ENCODE measurements around the gene TK2. TPM values are rescaled to one million over a fixed set of nuclear protein-coding genes. Genes with fewer than 3 reads are reported as not detected.
A peak's percentile ranks its signal among the peaks of the same experiment; 100 is the strongest.

TK2 gene
- total and polyA plus RNA-seq, 9 of the 15 experiments (the other 6 are each of a cell fraction or from before 2014, with no cell fraction given), result 1.1 to 10.2 (median 5.3) TPM

DNA sequence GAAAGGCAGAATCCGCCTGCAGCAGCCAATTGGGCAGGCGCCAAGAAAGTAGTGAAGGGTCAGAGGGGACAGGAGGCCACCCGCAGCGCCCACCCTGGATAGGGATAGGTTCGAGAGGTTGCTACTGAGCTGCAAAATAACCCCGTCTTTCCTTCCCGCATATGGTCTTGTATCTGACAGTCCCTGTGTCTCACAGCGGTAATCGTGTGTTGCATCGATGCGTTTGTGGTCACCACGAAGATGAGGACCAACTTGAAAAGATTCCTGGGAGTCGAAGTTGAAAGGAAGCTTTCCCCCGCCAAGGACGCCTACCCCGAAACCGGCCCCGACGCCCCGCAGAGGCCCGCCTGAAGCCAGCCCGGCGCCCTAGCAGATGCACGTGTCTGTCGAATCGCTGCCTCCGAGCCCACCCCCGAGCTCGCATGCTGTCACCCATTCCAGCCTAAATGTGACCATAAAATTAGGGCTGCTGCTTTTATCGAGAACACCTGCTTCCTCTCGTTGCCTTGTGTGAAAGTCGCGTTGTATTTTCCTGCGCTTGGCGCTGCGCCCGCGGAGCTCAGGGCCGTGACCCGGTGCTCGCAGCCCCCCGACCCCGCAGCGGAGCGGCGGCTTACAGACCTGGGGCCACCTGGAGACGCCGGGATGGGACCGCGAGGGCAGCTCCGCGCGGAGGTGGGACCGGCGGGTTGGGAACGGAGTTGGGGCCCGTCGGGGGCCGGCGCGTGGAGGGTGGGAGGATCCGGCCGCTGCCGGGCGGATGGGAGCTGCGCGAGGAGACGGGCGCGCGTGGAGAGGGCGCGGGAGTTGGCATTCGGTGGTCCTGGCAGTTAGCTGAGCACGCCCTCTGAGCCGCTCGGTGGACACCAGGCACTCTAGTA, 29.0 kb upstream of the TK2 start, which contains the start of gene CMTM2:
TSS of gene CMTM2 (plus strand) at position 813 of the 881 bp plus-strand sequence. CDS start 145 bp downstream, outside the sequence.
- no peaks in the 10 kb centered on the region for H3K9me1 ChIP-seq (ENCODE audit: control insufficient read depth, insufficient read depth, low read length)
- in situ Hi-C loops (cut with MboI), result no loop called here
- no peak within 1 kb of the TSS for H3K27ac ChIP-seq (ENCODE audit: extremely low read depth, low read depth, low read length)
- no peak for TF ChIP-seq JUN (IDR thresholded peaks at IDR 0.05; ENCODE audit: borderline replicate concordance, low read depth, low read length)
- no peak for TF ChIP-seq JUN (CRISPR knock-in tag; IDR thresholded peaks at IDR 0.05; ENCODE audit: borderline replicate concordance)
- peak; percentile 18; the same call in 1 of the 2 replicates for TF ChIP-seq NFIC (IDR thresholded peaks at IDR 0.05)
- WGBS (ENCODE audit: insufficient coverage, low coverage, missing lambda C conversion rate), result 51% methylated on average over 52 of the region's 77 CpGs
- ATAC-seq (no peak), DNase-seq (ENCODE audit: extremely low read depth in 1 of 4, low spot score in 3 of 4) (no peak), FAIRE-seq (no peak)
- H3K79me2 ChIP-seq (ENCODE audit: control insufficient read depth, insufficient read depth, low read length), result no peaks in the 10 kb centered on the region
- peaks cover 4 to 16% of the 10 kb centered on the region in 2 experiments; a peak in 4 of 5 replicates for H3K27me3 ChIP-seq (ENCODE audit: control insufficient read depth in 2 of 2, insufficient read depth in 2 of 2, low read length in 2 of 2)
- BruUV-seq (replicated peaks), result no TSS peak
- no peak within 1 kb of the TSS for H3K4me3 ChIP-seq
- H3K36me3 ChIP-seq (ENCODE audit: control insufficient read depth, insufficient read depth, low read length), result no peaks in the 10 kb centered on the region
- no peak within 1 kb of the TSS for H3K4me2 ChIP-seq (ENCODE audit: insufficient read depth, low read length)
- CTCF ChIA-PET (ENCODE audit: low intra/inter-chr PET ratio), result no interaction called here
- no peaks in the 10 kb centered on the region for H4K20me1 ChIP-seq (replicated peaks; ENCODE audit: control insufficient read depth, insufficient read depth, low read length)
- POLR2A ChIA-PET, result interaction anchor here (1.4 kb wide), 1 partner anchor 9 kb away, joined by 4 read pairs; no protein-coding TSS in a partner anchor
- no peak within 1 kb of the TSS for H3K9ac ChIP-seq (ENCODE audit: insufficient read depth in 1 of 2, low read depth in 2 of 2, low read length in 2 of 2)
- peaks cover 7 to 9% of the 10 kb centered on the region in 2 experiments for H3K4me1 ChIP-seq (replicated peaks in 1 of 2; ENCODE audit: control insufficient read depth in 2 of 2, insufficient read depth in 2 of 2, low read length in 2 of 2)
- no peak within 1 kb of the TSS for H2AFZ ChIP-seq (ENCODE audit: low read depth, low read length)
- no peaks in the 10 kb centered on the region for H3K9me3 ChIP-seq (replicated peaks; ENCODE audit: control insufficient read depth, insufficient read depth, low read depth, low read length)
- intact Hi-C loops (cut with micrococcal nuclease), result no loop called here

DNA sequence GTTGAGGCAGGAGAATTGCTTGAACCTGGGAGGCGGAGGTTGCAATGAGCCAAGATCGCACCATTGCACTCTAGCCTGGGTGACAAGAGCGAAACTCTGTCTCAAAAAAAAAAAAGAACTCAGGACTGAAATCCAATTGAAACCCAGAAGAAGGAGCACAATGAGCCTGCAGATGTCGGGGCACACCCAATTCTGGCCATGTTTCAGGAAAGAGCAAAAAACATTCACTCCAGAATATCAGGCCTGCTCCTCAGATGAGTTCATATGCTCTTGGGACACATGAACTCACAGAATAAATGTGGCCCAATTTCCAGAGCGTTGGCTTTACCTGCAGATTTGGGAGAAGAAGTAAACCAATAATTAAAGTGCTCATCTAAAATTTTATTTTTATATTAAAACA, 26.4 kb upstream of the TK2 start:
- intact Hi-C loops (cut with micrococcal nuclease), result no loop called here
- DNase-seq (ENCODE audit: extremely low read depth in 1 of 4, low spot score in 3 of 4) (no peak), ATAC-seq (no peak), FAIRE-seq (no peak)
- H3K79me2 ChIP-seq (ENCODE audit: control insufficient read depth, insufficient read depth, low read length), result no peaks in the 10 kb centered on the region
- H3K9me1 ChIP-seq (ENCODE audit: control insufficient read depth, insufficient read depth, low read length), result no peaks in the 10 kb centered on the region
- peaks cover 4 to 16% of the 10 kb centered on the region in 2 experiments; a peak in 4 of 5 replicates for H3K27me3 ChIP-seq (ENCODE audit: control insufficient read depth in 2 of 2, insufficient read depth in 2 of 2, low read length in 2 of 2)
- no peak overlapping the region for H2AFZ ChIP-seq (ENCODE audit: low read depth, low read length)
- H4K20me1 ChIP-seq (replicated peaks; ENCODE audit: control insufficient read depth, insufficient read depth, low read length), result no peaks in the 10 kb centered on the region
- H3K4me3 ChIP-seq, result no peak overlapping the region
- H3K4me1 ChIP-seq (replicated peaks in 1 of 2; ENCODE audit: control insufficient read depth in 2 of 2, insufficient read depth in 2 of 2, low read length in 2 of 2), result peaks cover 13 to 15% of the 10 kb centered on the region in 2 experiments
- in situ Hi-C loops (cut with MboI), result no loop called here
- WGBS (ENCODE audit: insufficient coverage, low coverage, missing lambda C conversion rate), result 63% methylated on average over 5 of the region's 5 CpGs
- CTCF ChIA-PET (ENCODE audit: low intra/inter-chr PET ratio), result no interaction called here
- no peak overlapping the region for H3K4me2 ChIP-seq (ENCODE audit: insufficient read depth, low read length)
- no peak overlapping the region for H3K27ac ChIP-seq (ENCODE audit: extremely low read depth, low read depth, low read length)
- no peaks in the 10 kb centered on the region for H3K36me3 ChIP-seq (ENCODE audit: control insufficient read depth, insufficient read depth, low read length)
- H3K9me3 ChIP-seq (replicated peaks; ENCODE audit: control insufficient read depth, insufficient read depth, low read depth, low read length), result no peaks in the 10 kb centered on the region
- BruUV-seq (replicated peaks), result no TSS peak
- POLR2A ChIA-PET, result interaction anchor here (0.6 kb wide), 1 partner anchor 9 kb away, joined by 3 read pairs; no protein-coding TSS in a partner anchor
- no peak overlapping the region for H3K9ac ChIP-seq (ENCODE audit: insufficient read depth in 1 of 2, low read depth in 2 of 2, low read length in 2 of 2)
- TF ChIP-seq, protein P1, sequence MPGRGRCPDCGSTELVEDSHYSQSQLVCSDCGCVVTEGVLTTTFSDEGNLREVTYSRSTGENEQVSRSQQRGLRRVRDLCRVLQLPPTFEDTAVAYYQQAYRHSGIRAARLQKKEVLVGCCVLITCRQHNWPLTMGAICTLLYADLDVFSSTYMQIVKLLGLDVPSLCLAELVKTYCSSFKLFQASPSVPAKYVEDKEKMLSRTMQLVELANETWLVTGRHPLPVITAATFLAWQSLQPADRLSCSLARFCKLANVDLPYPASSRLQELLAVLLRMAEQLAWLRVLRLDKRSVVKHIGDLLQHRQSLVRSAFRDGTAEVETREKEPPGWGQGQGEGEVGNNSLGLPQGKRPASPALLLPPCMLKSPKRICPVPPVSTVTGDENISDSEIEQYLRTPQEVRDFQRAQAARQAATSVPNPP (IDR thresholded peaks at IDR 0.05; ENCODE audit: borderline replicate concordance, insufficient read depth, insufficient read length), result no peak
- TF ChIP-seq ZNF592 (IDR thresholded peaks at IDR 0.05) (no peak), RFX1 (IDR thresholded peaks at IDR 0.05) (no peak), POLR2AphosphoS2 (IDR thresholded peaks at IDR 0.05; ENCODE audit: low read length) (no peak), TAF9B (IDR thresholded peaks at IDR 0.05; ENCODE audit: partially characterized antibody) (no peak), SRSF7 (optimal IDR thresholded peaks at IDR 0.05; ENCODE audit: low read depth, low read length) (no peak)
